ENCODE data around the gene PARM1.

- no peak for TF ChIP-seq CTCF (IDR thresholded peaks at IDR 0.05)
- TF ChIP-seq EZH2phosphoT487 (IDR thresholded peaks at IDR 0.05) = peak; percentile 56
- no peak for TF ChIP-seq EZH2 (IDR thresholded peaks at IDR 0.05)
Measured at GRCh38 chr4:74933562-74934015, 673 bp downstream of the PARM1 start.
